WTC11 (cell line): ENCODE measurements around the gene STON1. TPM values are rescaled to one million over a fixed set of nuclear protein-coding genes. Genes with fewer than 3 reads are reported as not detected.

ENCODE experiments used
- ATAC-seq: fragments of 200-7000 bp; cut with Tn5 transposase; 2 replicates; pipeline ENCODE4 v1.10.0; 2021; ENCODE audit warnings: mild to moderate bottlenecking, moderate library complexity
- CTCF ChIA-PET: fragments of 300-600 bp; sonication (Branson Sonifier 250); formaldehyde crosslinking; loops from one replicate; lab custom pipeline; 2021; ENCODE audit warnings: antibody characterized with exemption; lab: Charles Lee
- POLR2A ChIA-PET: fragments of 350-600 bp; sonication (Branson Sonifier 250); formaldehyde crosslinking; loops from one replicate; lab custom pipeline; 2021; ENCODE audit warnings: antibody characterized with exemption; lab: Charles Lee
- DNase-seq: peaks from one replicate; pipeline ENCODE4 v3.0.0; 2021; ENCODE audit warnings: low spot score
- H3K27ac Mint-ChIP-seq: 2 replicates; pipeline ENCODE4 v1.8.0; 2021; ENCODE audit warnings: mixed read lengths
- H3K27me3 Mint-ChIP-seq: 2 replicates; pipeline ENCODE4 v1.8.0; 2021; ENCODE audit warnings: low read depth, mild to moderate bottlenecking, moderate library complexity, mixed read lengths
- H3K36me3 Mint-ChIP-seq: 2 replicates; pipeline ENCODE4 v1.8.0; 2021; ENCODE audit warnings: mixed read lengths
- H3K4me1 Mint-ChIP-seq: 2 replicates; pipeline ENCODE4 v1.8.0; 2022; ENCODE audit warnings: mixed read lengths
- H3K4me3 Mint-ChIP-seq: 2 replicates; pipeline ENCODE4 v1.8.0; 2021; ENCODE audit warnings: mild to moderate bottlenecking, moderate library complexity, mixed read lengths
- H3K9me3 Mint-ChIP-seq: 2 replicates; pipeline ENCODE4 v1.8.0; 2021; ENCODE audit warnings: mixed read lengths
- ATF1 ChIP-seq: sonication (generic); formaldehyde crosslinking; IDR thresholded peaks from 2 replicates; pipeline ENCODE4 v1.8.1; 2023; ENCODE audit warnings: mild to moderate bottlenecking, moderate library complexity, missing genetic modification reagents
- CREM ChIP-seq: sonication (generic); formaldehyde crosslinking; IDR thresholded peaks from 2 replicates; pipeline ENCODE4 v1.8.1; 2022; ENCODE audit warnings: mild to moderate bottlenecking, missing genetic modification reagents, moderate library complexity
- ELF4 ChIP-seq: sonication (generic); formaldehyde crosslinking; IDR thresholded peaks from 2 replicates; pipeline ENCODE4 v1.8.1; 2022; ENCODE audit warnings: low read depth, mild to moderate bottlenecking, moderate library complexity, missing genetic modification reagents
- EMX1 ChIP-seq: fragments of 250-450 bp; sonication (Bioruptor Pico); IDR thresholded peaks from 2 replicates; pipeline ENCODE4 v1.8.0; 2021; ENCODE audit warnings: mild to moderate bottlenecking
- MXD4 ChIP-seq: fragments of 250-450 bp; sonication (Bioruptor Pico); IDR thresholded peaks from 2 replicates; pipeline ENCODE4 v1.8.0; 2021; ENCODE audit warnings: mild to moderate bottlenecking, moderate library complexity, borderline replicate concordance
- MYBL2 ChIP-seq: sonication (generic); formaldehyde crosslinking; IDR thresholded peaks from 2 replicates; pipeline ENCODE4 v1.8.1; 2023; ENCODE audit warnings: mild to moderate bottlenecking, moderate library complexity, missing genetic modification reagents
- NFE2L1 ChIP-seq: sonication (generic); formaldehyde crosslinking; IDR thresholded peaks from 2 replicates; pipeline ENCODE4 v1.8.1; 2023; ENCODE audit warnings: missing genetic modification reagents
- RELA ChIP-seq: sonication (generic); formaldehyde crosslinking; IDR thresholded peaks from 2 replicates; pipeline ENCODE4 v1.8.1; 2022; ENCODE audit warnings: missing genetic modification reagents, mild to moderate bottlenecking, borderline replicate concordance
- SP1 ChIP-seq: sonication (generic); formaldehyde crosslinking; conservative IDR thresholded peaks from 2 replicates; pipeline ENCODE4 v1.8.1; 2022; ENCODE audit warnings: missing genetic modification reagents
- TCF7 ChIP-seq: sonication (generic); formaldehyde crosslinking; IDR thresholded peaks from 2 replicates; pipeline ENCODE4 v1.8.0; 2022; ENCODE audit warnings: mild to moderate bottlenecking, low read depth, missing genetic modification reagents, moderate library complexity
- ZBTB21 ChIP-seq: sonication (generic); formaldehyde crosslinking; IDR thresholded peaks from 2 replicates; pipeline ENCODE4 v1.8.1; 2023; ENCODE audit warnings: mild to moderate bottlenecking, missing genetic modification reagents, borderline replicate concordance
- ZNF138 ChIP-seq: sonication (generic); formaldehyde crosslinking; conservative IDR thresholded peaks from 2 replicates; pipeline ENCODE4 v1.8.1; 2022; ENCODE audit warnings: mild to moderate bottlenecking, moderate library complexity, missing genetic modification reagents
- total RNA-seq: library from RNA; stranded (reverse); gene quantifications from 3 replicates; pipeline ENCODE4 v1.2.3, GENCODE V29; 2021
- TF ChIP-seq, protein P1 (sequence below): fragments of 200-600 bp; IDR thresholded peaks from 2 replicates; pipeline ENCODE4 v1.8.0; 2022; ENCODE audit warnings: antibody characterized with exemption
- TF ChIP-seq, protein P2 (sequence below): fragments of 250-450 bp; sonication (Bioruptor Pico); IDR thresholded peaks from 2 replicates; pipeline ENCODE4 v1.9.0; 2021; ENCODE audit warnings: moderate library complexity, mild to moderate bottlenecking, inconsistent platforms, borderline replicate concordance
- TF ChIP-seq, protein P3 (sequence below): sonication (generic); formaldehyde crosslinking; IDR thresholded peaks from 2 replicates; pipeline ENCODE4 v1.8.0; 2022; ENCODE audit warnings: mild to moderate bottlenecking, missing genetic modification reagents
- TF ChIP-seq, protein P4 (sequence below): sonication (generic); formaldehyde crosslinking; IDR thresholded peaks from 2 replicates; pipeline ENCODE4 v1.8.1; 2023; ENCODE audit warnings: mild to moderate bottlenecking, moderate library complexity, missing genetic modification reagents
- TF ChIP-seq, protein P5 (sequence below): sonication (generic); formaldehyde crosslinking; IDR thresholded peaks from 2 replicates; pipeline ENCODE4 v1.8.1; 2022; ENCODE audit warnings: low read depth, mild to moderate bottlenecking, moderate library complexity, missing genetic modification reagents, borderline replicate concordance
- TF ChIP-seq, protein P6 (sequence below): sonication (generic); formaldehyde crosslinking; IDR thresholded peaks from 2 replicates; pipeline ENCODE4 v1.8.1; 2022; ENCODE audit warnings: low read depth, missing genetic modification reagents, borderline replicate concordance

Gene STON1
- total RNA-seq, 1 experiment from 2014 or later, result 11.0 TPM

DNA sequence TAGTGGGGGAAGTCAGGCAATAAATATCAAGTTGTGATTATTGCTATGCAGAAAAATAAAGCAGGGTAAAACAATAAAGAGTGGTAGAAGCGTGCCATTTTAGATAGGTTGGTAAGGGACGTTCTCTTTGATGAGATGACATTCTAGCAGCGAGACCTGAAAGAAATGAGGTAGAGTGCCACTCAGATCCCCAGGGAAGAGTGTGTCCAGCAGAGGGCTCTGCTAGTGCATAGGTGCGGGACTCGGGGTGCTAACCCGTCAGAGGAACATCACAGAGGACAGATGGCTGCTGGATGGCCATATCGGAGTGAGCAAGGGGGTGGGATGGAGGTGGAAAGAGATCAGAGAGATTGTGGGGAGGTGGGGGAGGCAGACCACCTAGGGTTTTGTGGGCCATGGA is 71.4 kb downstream of the STON1 start:
- TF ChIP-seq CREM, result no peak
- TF ChIP-seq, protein P1, sequence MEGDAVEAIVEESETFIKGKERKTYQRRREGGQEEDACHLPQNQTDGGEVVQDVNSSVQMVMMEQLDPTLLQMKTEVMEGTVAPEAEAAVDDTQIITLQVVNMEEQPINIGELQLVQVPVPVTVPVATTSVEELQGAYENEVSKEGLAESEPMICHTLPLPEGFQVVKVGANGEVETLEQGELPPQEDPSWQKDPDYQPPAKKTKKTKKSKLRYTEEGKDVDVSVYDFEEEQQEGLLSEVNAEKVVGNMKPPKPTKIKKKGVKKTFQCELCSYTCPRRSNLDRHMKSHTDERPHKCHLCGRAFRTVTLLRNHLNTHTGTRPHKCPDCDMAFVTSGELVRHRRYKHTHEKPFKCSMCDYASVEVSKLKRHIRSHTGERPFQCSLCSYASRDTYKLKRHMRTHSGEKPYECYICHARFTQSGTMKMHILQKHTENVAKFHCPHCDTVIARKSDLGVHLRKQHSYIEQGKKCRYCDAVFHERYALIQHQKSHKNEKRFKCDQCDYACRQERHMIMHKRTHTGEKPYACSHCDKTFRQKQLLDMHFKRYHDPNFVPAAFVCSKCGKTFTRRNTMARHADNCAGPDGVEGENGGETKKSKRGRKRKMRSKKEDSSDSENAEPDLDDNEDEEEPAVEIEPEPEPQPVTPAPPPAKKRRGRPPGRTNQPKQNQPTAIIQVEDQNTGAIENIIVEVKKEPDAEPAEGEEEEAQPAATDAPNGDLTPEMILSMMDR, result peak; percentile 48; the same call in 1 of the 2 replicates
- H3K36me3 Mint-ChIP-seq, result no peaks in the 10 kb centered on the region
- no peaks in the 10 kb centered on the region; the same call in 1 of the 2 replicates for H3K4me1 Mint-ChIP-seq
- DNase-seq (peak; percentile 59), ATAC-seq (peak; percentile 94)
- no peaks in the 10 kb centered on the region for H3K9me3 Mint-ChIP-seq
- CTCF ChIA-PET, result interaction anchor here (1.7 kb wide), 1 partner anchor 243 kb away, joined by 3 read pairs; no protein-coding TSS in a partner anchor
- H3K27me3 Mint-ChIP-seq, result no peaks in the 10 kb centered on the region
- no peak overlapping the region for H3K4me3 Mint-ChIP-seq
- no peak overlapping the region for H3K27ac Mint-ChIP-seq
- POLR2A ChIA-PET, result no interaction called here

DNA sequence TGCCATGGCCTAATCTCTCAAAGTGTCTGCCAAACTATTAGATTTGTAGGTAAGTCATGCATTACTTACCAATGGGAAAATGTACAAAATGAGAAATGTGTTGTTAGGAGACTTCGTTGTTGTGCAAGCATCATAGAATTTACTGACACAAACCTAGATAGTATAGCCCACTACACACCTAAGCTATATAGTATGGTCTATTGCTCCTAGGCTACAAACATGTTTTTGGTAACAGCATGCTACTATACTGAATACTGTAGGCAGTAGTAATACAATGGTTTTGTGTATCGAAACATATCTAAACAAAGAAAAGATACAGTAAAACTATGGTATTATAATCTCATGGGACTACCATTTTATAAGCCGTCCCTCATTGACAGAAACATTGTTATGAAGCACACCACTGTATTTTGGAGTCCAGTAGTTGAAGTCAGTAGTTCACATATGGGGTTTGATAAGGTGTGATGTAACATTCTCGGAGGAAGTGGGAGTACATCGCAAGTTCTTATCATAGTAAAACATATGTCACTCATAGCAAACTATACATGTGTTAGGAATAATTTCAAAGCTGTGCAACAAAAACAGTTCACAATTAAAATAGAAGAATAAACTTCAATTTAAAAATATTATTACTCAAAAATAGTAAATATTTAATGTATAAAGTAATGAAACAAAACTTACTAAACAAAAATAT is 75.7 kb downstream of the STON1 start:
- ChIA-PET CTCF (no interaction called here), POLR2A (no interaction called here)
- ATAC-seq (no peak), DNase-seq (no peak)
- Mint-ChIP-seq H3K36me3 (no peaks in the 10 kb centered on the region), H3K4me1 (peaks cover 6% of the 10 kb centered on the region), H3K9me3 (no peaks in the 10 kb centered on the region), H3K27ac (no peak overlapping the region), H3K27me3 (no peaks in the 10 kb centered on the region), H3K4me3 (no peak overlapping the region)
- TF ChIP-seq ATF1 (CRISPR knock-in tag) (no peak), RELA (CRISPR knock-in tag) (no peak), MXD4 (CRISPR knock-in tag) (no peak), SP1 (CRISPR knock-in tag) (no peak), ZNF138 (CRISPR knock-in tag) (no peak), ELF4 (CRISPR knock-in tag) (no peak), TCF7 (CRISPR knock-in tag) (no peak), NFE2L1 (CRISPR knock-in tag) (no peak), EMX1 (CRISPR knock-in tag) (no peak), ZBTB21 (CRISPR knock-in tag) (no peak), MYBL2 (CRISPR knock-in tag) (no peak)
- TF ChIP-seq, protein P2, sequence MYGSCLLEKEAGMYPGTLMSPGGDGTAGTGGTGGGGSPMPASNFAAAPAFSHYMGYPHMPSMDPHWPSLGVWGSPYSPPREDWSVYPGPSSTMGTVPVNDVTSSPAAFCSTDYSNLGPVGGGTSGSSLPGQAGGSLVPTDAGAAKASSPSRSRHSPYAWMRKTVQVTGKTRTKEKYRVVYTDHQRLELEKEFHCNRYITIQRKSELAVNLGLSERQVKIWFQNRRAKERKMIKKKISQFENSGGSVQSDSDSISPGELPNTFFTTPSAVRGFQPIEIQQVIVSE, result no peak
- TF ChIP-seq, protein P3, sequence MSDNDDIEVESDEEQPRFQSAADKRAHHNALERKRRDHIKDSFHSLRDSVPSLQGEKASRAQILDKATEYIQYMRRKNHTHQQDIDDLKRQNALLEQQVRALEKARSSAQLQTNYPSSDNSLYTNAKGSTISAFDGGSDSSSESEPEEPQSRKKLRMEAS (CRISPR knock-in tag), result no peak
- TF ChIP-seq, protein P4, sequence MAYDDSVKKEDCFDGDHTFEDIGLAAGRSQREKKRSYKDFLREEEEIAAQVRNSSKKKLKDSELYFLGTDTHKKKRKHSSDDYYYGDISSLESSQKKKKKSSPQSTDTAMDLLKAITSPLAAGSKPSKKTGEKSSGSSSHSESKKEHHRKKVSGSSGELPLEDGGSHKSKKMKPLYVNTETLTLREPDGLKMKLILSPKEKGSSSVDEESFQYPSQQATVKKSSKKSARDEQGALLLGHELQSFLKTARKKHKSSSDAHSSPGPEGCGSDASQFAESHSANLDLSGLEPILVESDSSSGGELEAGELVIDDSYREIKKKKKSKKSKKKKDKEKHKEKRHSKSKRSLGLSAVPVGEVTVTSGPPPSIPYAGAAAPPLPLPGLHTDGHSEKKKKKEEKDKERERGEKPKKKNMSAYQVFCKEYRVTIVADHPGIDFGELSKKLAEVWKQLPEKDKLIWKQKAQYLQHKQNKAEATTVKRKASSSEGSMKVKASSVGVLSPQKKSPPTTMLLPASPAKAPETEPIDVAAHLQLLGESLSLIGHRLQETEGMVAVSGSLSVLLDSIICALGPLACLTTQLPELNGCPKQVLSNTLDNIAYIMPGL (CRISPR knock-in tag), result no peak
- TF ChIP-seq, protein P5, sequence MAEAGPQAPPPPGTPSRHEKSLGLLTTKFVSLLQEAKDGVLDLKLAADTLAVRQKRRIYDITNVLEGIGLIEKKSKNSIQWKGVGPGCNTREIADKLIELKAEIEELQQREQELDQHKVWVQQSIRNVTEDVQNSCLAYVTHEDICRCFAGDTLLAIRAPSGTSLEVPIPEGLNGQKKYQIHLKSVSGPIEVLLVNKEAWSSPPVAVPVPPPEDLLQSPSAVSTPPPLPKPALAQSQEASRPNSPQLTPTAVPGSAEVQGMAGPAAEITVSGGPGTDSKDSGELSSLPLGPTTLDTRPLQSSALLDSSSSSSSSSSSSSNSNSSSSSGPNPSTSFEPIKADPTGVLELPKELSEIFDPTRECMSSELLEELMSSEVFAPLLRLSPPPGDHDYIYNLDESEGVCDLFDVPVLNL (CRISPR knock-in tag), result no peak
- TF ChIP-seq, protein P6, sequence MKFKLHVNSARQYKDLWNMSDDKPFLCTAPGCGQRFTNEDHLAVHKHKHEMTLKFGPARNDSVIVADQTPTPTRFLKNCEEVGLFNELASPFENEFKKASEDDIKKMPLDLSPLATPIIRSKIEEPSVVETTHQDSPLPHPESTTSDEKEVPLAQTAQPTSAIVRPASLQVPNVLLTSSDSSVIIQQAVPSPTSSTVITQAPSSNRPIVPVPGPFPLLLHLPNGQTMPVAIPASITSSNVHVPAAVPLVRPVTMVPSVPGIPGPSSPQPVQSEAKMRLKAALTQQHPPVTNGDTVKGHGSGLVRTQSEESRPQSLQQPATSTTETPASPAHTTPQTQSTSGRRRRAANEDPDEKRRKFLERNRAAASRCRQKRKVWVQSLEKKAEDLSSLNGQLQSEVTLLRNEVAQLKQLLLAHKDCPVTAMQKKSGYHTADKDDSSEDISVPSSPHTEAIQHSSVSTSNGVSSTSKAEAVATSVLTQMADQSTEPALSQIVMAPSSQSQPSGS (CRISPR knock-in tag), result no peak
